HG02610 (cell line): Measurements from ENCODE around the gene KLHL26.

Experiments used
- ATAC-seq: cut with Tn5 transposase; IDR thresholded peaks from one replicate; pipeline ENCODE4 v1.9.1; 2021; ENCODE audit warnings: mild to moderate bottlenecking, moderate library complexity; ENCODE audit not compliant: unreplicated experiment

KLHL26 gene

GRCh38 chr19:18660939-18661670 lies 24.3 kb downstream of the KLHL26 start:
- ATAC-seq: no peak

- ATAC-seq: no peak
These were observed 26.3 kb downstream of the KLHL26 start for GRCh38 chr19:18662972-18663732.

GRCh38 chr19:18663940-18664530 lies 27.2 kb downstream of the KLHL26 start:
- no peak for ATAC-seq

GRCh38 chr19:18665771-18666202 lies 29.0 kb downstream of the KLHL26 start:
- no peak for ATAC-seq

- ATAC-seq: no peak
These were observed 29.5 kb downstream of the KLHL26 start for GRCh38 chr19:18666317-18666716.

GRCh38 chr19:18666784-18667183 lies 30.0 kb downstream of the KLHL26 start:
- no peak for ATAC-seq

GRCh38 chr19:18667531-18668251 lies 30.9 kb downstream of the KLHL26 start:
- no peak for ATAC-seq

GRCh38 chr19:18668252-18668631 lies 31.4 kb downstream of the KLHL26 start:
- ATAC-seq: no peak

GRCh38 chr19:18668744-18669523 lies 32.1 kb downstream of the KLHL26 start:
- no peak for ATAC-seq

- no peak for ATAC-seq
These were observed 32.6 kb downstream of the KLHL26 start for GRCh38 chr19:18669524-18669817.

- no peak for ATAC-seq
These were observed 33.1 kb downstream of the KLHL26 start for GRCh38 chr19:18669883-18670282.

- ATAC-seq: no peak
These were observed 33.5 kb downstream of the KLHL26 start for GRCh38 chr19:18670312-18670711.

- no peak for ATAC-seq
These were observed 34.6 kb downstream of the KLHL26 start for GRCh38 chr19:18671303-18672043.

- no peak for ATAC-seq
These were observed 35.2 kb downstream of the KLHL26 start for GRCh38 chr19:18672044-18672451.

- no peak for ATAC-seq
These were observed 35.9 kb downstream of the KLHL26 start for GRCh38 chr19:18672606-18673337.

- no peak for ATAC-seq
These were observed 37.8 kb downstream of the KLHL26 start for GRCh38 chr19:18674616-18675015.

GRCh38 chr19:18675779-18676178 lies 39.0 kb downstream of the KLHL26 start:
- no peak for ATAC-seq

- ATAC-seq: no peak
These were observed 39.9 kb downstream of the KLHL26 start for GRCh38 chr19:18676692-18677091.

- ATAC-seq: no peak
These were observed 40.3 kb downstream of the KLHL26 start for GRCh38 chr19:18677156-18677555.
